Measurements from ENCODE around the gene ZMYND8. TPM values are rescaled to one million over a fixed set of nuclear protein-coding genes. Genes with fewer than 3 reads are reported as not detected.
"Not testable (repeated sequence)": the region's sequence is repeated elsewhere in the genome, so short reads cannot be mapped to it uniquely, and the experiment has no call there.

ZMYND8 gene
- total RNA-seq, 1 donor from 2014 or later, result 57.6 TPM

GRCh38 chr20:47247972-47248371 is 108.5 kb downstream of the ZMYND8 start:
- no peak for TF ChIP-seq CTCF (IDR thresholded peaks at IDR 0.05)
- Histone ChIP-seq H3K27me3 (ENCODE audit: low read depth) (no peaks in the 10 kb centered on the region), H3K36me3 (peaks cover 94% of the 10 kb centered on the region), H3K27ac (no peak overlapping the region), H3K4me1 (peaks cover 6% of the 10 kb centered on the region), H3K9me3 (no peaks in the 10 kb centered on the region), H3K4me3 (no peak overlapping the region)
- ATAC-seq (no peak), DNase-seq (no peak)
- intact Hi-C loops (cut with DNase I), result no loop called here

GRCh38 chr20:47246061-47246777 is 110.3 kb downstream of the ZMYND8 start:
- DNase-seq (no peak), ATAC-seq (no peak)
- Histone ChIP-seq H3K27me3 (ENCODE audit: low read depth) (no peaks in the 10 kb centered on the region), H3K27ac (no peak overlapping the region), H3K4me1 (no peaks in the 10 kb centered on the region), H3K4me3 (no peak overlapping the region), H3K9me3 (no peaks in the 10 kb centered on the region), H3K36me3 (peaks cover 79% of the 10 kb centered on the region)
- intact Hi-C loops (cut with DNase I), result no loop called here
- TF ChIP-seq CTCF (IDR thresholded peaks at IDR 0.05), result no peak

- intact Hi-C loops (cut with DNase I); DNase-seq; H3K9me3 ChIP-seq; H3K27me3 ChIP-seq (ENCODE audit: low read depth); H3K27ac ChIP-seq; ATAC-seq; H3K4me1 ChIP-seq; H3K4me3 ChIP-seq: not testable (repeated sequence)
- H3K36me3 ChIP-seq, result peaks cover 69% of the 10 kb centered on the region
These were observed 111.3 kb downstream of the ZMYND8 start for GRCh38 chr20:47245166-47245565.

GRCh38 chr20:47244451-47244850 is 112.0 kb downstream of the ZMYND8 start:
- H3K4me1 ChIP-seq, result no peaks in the 10 kb centered on the region
- TF ChIP-seq CTCF (IDR thresholded peaks at IDR 0.05), result no peak
- no peak overlapping the region for H3K27ac ChIP-seq
- DNase-seq, result no peak
- H3K9me3 ChIP-seq, result no peaks in the 10 kb centered on the region
- no peak for ATAC-seq
- intact Hi-C loops (cut with DNase I), result no loop called here
- H3K4me3 ChIP-seq, result no peak overlapping the region
- peaks cover 64% of the 10 kb centered on the region for H3K36me3 ChIP-seq
- no peaks in the 10 kb centered on the region for H3K27me3 ChIP-seq (ENCODE audit: low read depth)

- ATAC-seq (no peak), DNase-seq (no peak)
- H3K27ac ChIP-seq, result no peak overlapping the region
- no peak overlapping the region for H3K4me3 ChIP-seq
- H3K27me3 ChIP-seq (ENCODE audit: low read depth), result no peaks in the 10 kb centered on the region
- H3K36me3 ChIP-seq, result peaks cover 64% of the 10 kb centered on the region
- TF ChIP-seq CTCF (IDR thresholded peaks at IDR 0.05), result no peak
- H3K4me1 ChIP-seq, result no peaks in the 10 kb centered on the region
- H3K9me3 ChIP-seq, result no peaks in the 10 kb centered on the region
- intact Hi-C loops (cut with DNase I), result no loop called here
These were observed 112.8 kb downstream of the ZMYND8 start for GRCh38 chr20:47243532-47244305.

GRCh38 chr20:47243003-47243402 is 113.5 kb downstream of the ZMYND8 start:
- Histone ChIP-seq H3K9me3 (no peaks in the 10 kb centered on the region), H3K4me3 (no peak overlapping the region), H3K27me3 (ENCODE audit: low read depth) (no peaks in the 10 kb centered on the region), H3K4me1 (no peaks in the 10 kb centered on the region), H3K27ac (no peak overlapping the region), H3K36me3 (peaks cover 64% of the 10 kb centered on the region)
- DNase-seq (no peak), ATAC-seq (no peak)
- intact Hi-C loops (cut with DNase I), result no loop called here
- no peak for TF ChIP-seq CTCF (IDR thresholded peaks at IDR 0.05)
